Vagina (tissue), 2 donors: Measurements from ENCODE around the gene PDK2. TPM values are rescaled to one million over a fixed set of nuclear protein-coding genes. Genes with fewer than 3 reads are reported as not detected.

Experiments
- DNase-seq, 2 donors: peaks; one replicate each; pipeline ENCODE4 v3.0.0-alpha.2; 2017; ENCODE audit errors: extremely low spot score in 2 of 2
- H3K27ac ChIP-seq: fragments of 200-600 bp; sonication (generic); one replicate; pipeline ENCODE4 v1.5.1; 2019
- H3K27me3 ChIP-seq: fragments of 200-600 bp; sonication (generic); one replicate; pipeline ENCODE4 v1.5.1; 2019
- H3K36me3 ChIP-seq, 2 donors: fragments of 200-600 bp; sonication (generic); one replicate each; pipeline ENCODE4 v1.5.1; 2017 to 2019
- H3K4me1 ChIP-seq: fragments of 200-600 bp; sonication (generic); one replicate; pipeline ENCODE4 v1.5.1; 2019
- H3K4me3 ChIP-seq, 2 donors: fragments of 200-600 bp; sonication (generic); 1 replicate in 1 of 2; 2 replicates in 1 of 2; pipeline ENCODE4 v1.5.1; 2016 to 2019
- H3K9me3 ChIP-seq: fragments of 200-600 bp; sonication (generic); one replicate; pipeline ENCODE4 v1.5.1; 2019
- POLR2A ChIP-seq, 2 donors: fragments of 450-650 bp; IDR thresholded peaks; one replicate each; pipeline ENCODE4 v1.6.1; 2017; ENCODE audit warnings: antibody characterized with exemption in 2 of 2, mild to moderate bottlenecking in 2 of 2, moderate library complexity in 2 of 2
- POLR2AphosphoS5 ChIP-seq, 2 donors: sonication (generic); formaldehyde crosslinking; IDR thresholded peaks; one replicate each; pipeline ENCODE4 v1.9.0; 2017; ENCODE audit warnings: antibody characterized with exemption in 2 of 2, mild to moderate bottlenecking in 2 of 2, low read depth in 1 of 2; ENCODE audit not compliant: insufficient read depth in 1 of 2
- intact Hi-C: fragments of 100-400 bp; cut with DNase I; formaldehyde crosslinking; loops from one replicate; pipeline ENCODE4 v1.15.1; 2023
- total RNA-seq: library from RNA; depleted of rRNA; stranded (reverse); fragments of >200 nt; gene quantifications from one replicate; pipeline ENCODE4 v1.2.3, GENCODE V29; 2016
- TF ChIP-seq, protein P1 (sequence below), 3 experiments: fragments of 450-650 bp in 2 of 3; fragments of 200-600 bp in 1 of 3; sonication (generic) in 1 of 3; IDR thresholded peaks; one replicate each; pipeline ENCODE4 v1.5.1; 2017 to 2019; ENCODE audit warnings: antibody characterized with exemption in 3 of 3, mild to moderate bottlenecking in 2 of 3, moderate library complexity in 2 of 3

PDK2 gene
- total RNA-seq, 1 donor from 2014 or later = 44.4 TPM

- Histone ChIP-seq H3K27ac (no peak overlapping the region), H3K27me3 (no peaks in the 10 kb centered on the region), H3K4me3 (no peak overlapping the region), H3K4me1 (peaks cover 24% of the 10 kb centered on the region), H3K36me3 (peaks cover 0 to 54% of the 10 kb centered on the region in 2 donors), H3K9me3 (no peaks in the 10 kb centered on the region)
- TF ChIP-seq POLR2AphosphoS5 (IDR thresholded peaks at IDR 0.05; ENCODE audit: insufficient read depth in 1 of 2, low read depth in 1 of 2) = no peak
- TF ChIP-seq POLR2A (IDR thresholded peaks at IDR 0.05) = no peak
- TF ChIP-seq, protein P1, sequence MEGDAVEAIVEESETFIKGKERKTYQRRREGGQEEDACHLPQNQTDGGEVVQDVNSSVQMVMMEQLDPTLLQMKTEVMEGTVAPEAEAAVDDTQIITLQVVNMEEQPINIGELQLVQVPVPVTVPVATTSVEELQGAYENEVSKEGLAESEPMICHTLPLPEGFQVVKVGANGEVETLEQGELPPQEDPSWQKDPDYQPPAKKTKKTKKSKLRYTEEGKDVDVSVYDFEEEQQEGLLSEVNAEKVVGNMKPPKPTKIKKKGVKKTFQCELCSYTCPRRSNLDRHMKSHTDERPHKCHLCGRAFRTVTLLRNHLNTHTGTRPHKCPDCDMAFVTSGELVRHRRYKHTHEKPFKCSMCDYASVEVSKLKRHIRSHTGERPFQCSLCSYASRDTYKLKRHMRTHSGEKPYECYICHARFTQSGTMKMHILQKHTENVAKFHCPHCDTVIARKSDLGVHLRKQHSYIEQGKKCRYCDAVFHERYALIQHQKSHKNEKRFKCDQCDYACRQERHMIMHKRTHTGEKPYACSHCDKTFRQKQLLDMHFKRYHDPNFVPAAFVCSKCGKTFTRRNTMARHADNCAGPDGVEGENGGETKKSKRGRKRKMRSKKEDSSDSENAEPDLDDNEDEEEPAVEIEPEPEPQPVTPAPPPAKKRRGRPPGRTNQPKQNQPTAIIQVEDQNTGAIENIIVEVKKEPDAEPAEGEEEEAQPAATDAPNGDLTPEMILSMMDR (IDR thresholded peaks at IDR 0.05) = no peak
- DNase-seq = no peak
- intact Hi-C loops = no loop called here
Measured at GRCh38 chr17:50135316-50136095, 40.4 kb downstream of the PDK2 start.

DNA sequence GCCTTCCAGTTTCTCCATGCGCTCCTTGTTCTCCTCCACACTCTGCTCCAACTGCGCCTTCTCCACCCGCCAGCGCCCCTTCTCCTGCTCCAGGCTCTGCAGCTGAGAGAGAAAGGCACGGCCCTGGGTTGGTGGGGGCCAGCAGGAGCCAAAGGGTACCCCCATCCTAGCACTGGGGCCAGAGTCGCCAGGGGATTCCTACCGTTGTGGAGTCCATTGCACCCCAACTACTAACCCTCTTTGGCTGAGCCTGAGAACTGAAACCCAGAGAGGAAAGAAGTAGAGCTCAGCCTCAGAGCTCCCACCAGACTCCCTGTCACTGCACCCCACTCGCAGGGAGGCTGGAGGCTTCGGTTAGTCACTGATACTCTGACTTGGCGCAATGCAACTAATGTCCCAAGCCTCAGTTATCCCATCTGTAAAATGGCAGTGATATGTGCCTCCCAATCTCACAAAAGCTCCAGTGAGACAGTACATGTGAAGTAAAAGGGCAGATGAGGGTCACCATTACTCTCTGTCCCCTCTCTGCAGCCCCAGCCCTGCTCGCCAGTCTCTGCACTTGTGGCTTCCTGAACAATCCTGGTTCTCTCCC, 41.0 kb downstream of the PDK2 start:
- intact Hi-C loops = no loop called here
- no peak for DNase-seq
- Histone ChIP-seq H3K36me3 (peaks cover 0 to 61% of the 10 kb centered on the region in 2 donors), H3K27me3 (no peaks in the 10 kb centered on the region), H3K4me3 (no peak overlapping the region), H3K4me1 (peaks cover 29% of the 10 kb centered on the region), H3K9me3 (no peaks in the 10 kb centered on the region), H3K27ac (no peak overlapping the region)
- TF ChIP-seq POLR2AphosphoS5 (IDR thresholded peaks at IDR 0.05; ENCODE audit: insufficient read depth in 1 of 2, low read depth in 1 of 2) (no peak), POLR2A (IDR thresholded peaks at IDR 0.05) (no peak)
- TF ChIP-seq, protein P1 (IDR thresholded peaks at IDR 0.05) = no peak

DNA sequence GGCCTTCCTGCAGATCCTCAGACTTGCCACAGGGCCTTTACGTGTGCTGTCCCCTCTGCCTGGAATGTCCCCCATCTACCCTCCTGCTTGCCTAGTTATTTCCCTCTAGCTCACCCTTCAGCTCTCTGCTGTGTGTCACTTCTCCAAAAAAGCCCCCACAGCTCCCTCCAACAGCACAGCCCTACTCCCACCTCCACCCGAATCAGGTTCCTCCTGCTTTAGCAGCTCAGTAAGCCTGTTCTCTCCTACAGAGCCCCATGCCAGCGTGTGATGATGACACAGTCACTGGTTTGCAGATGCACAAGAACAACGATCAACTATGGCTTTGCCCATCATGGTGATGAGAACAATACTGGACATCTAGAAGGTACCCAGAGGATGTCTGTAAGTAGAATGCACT, 41.9 kb downstream of the PDK2 start:
- no peaks in the 10 kb centered on the region for H3K9me3 ChIP-seq
- peaks cover 33% of the 10 kb centered on the region for H3K4me1 ChIP-seq
- intact Hi-C loops = no loop called here
- no peak overlapping the region for H3K27ac ChIP-seq
- peaks cover 0 to 68% of the 10 kb centered on the region in 2 donors for H3K36me3 ChIP-seq
- H3K4me3 ChIP-seq = no peak overlapping the region
- no peaks in the 10 kb centered on the region for H3K27me3 ChIP-seq
- no peak for DNase-seq
- TF ChIP-seq POLR2AphosphoS5 (IDR thresholded peaks at IDR 0.05; ENCODE audit: insufficient read depth in 1 of 2, low read depth in 1 of 2) (no peak), POLR2A (IDR thresholded peaks at IDR 0.05) (no peak)
- TF ChIP-seq, protein P1 (IDR thresholded peaks at IDR 0.05) = no peak

GRCh38 chr17:50139185-50139783, 44.1 kb downstream of the PDK2 start:
- H3K9me3 ChIP-seq = no peaks in the 10 kb centered on the region
- H3K27me3 ChIP-seq = no peaks in the 10 kb centered on the region
- peaks cover 38% of the 10 kb centered on the region for H3K4me1 ChIP-seq
- no peak for TF ChIP-seq POLR2AphosphoS5 (IDR thresholded peaks at IDR 0.05; ENCODE audit: insufficient read depth in 1 of 2, low read depth in 1 of 2)
- TF ChIP-seq, protein P1 (IDR thresholded peaks at IDR 0.05) = no peak
- TF ChIP-seq POLR2A (IDR thresholded peaks at IDR 0.05) = no peak
- no peak for DNase-seq
- peaks cover 0 to 90% of the 10 kb centered on the region in 2 donors for H3K36me3 ChIP-seq
- intact Hi-C loops = no loop called here
- H3K27ac ChIP-seq = no peak overlapping the region
- no peak overlapping the region for H3K4me3 ChIP-seq
